GM23338 (cell line): ENCODE measurements around the gene EXOC3. TPM values are rescaled to one million over a fixed set of nuclear protein-coding genes. Genes with fewer than 3 reads are reported as not detected.

ENCODE experiments used
- ATAC-seq: fragments of 200-7000 bp; cut with Tn5 transposase; 3 replicates; pipeline ENCODE4 v1.9.1; 2020
- DNase-seq: peaks from one replicate; pipeline ENCODE4 v3.0.0-alpha.2; 2015; ENCODE audit warnings: low spot score
- H2AFZ ChIP-seq: fragments of 200-600 bp; sonication (generic); 2 replicates; pipeline ENCODE4 v1.8.0; 2016; ENCODE audit warnings: antibody characterized with exemption, mild to moderate bottlenecking, moderate library complexity
- H3F3A ChIP-seq: fragments of 200-600 bp; sonication (generic); replicated peaks from 2 replicates; pipeline ENCODE4 v1.8.0; 2017; ENCODE audit warnings: antibody characterized with exemption, mixed run types, low read depth
- H3K27ac ChIP-seq: fragments of 200-600 bp; sonication (generic); 2 replicates; pipeline ENCODE4 v1.6.1; 2016; ENCODE audit warnings: low read depth
- H3K27me3 ChIP-seq: fragments of 200-600 bp; sonication (generic); 2 replicates; pipeline ENCODE4 v1.8.0; 2016; ENCODE audit warnings: mild to moderate bottlenecking, mixed run types, moderate library complexity; ENCODE audit not compliant: insufficient read depth
- H3K36me3 ChIP-seq: fragments of 200-600 bp; sonication (generic); 2 replicates; pipeline ENCODE4 v1.8.0; 2016; ENCODE audit warnings: mild to moderate bottlenecking; ENCODE audit not compliant: insufficient read depth
- H3K4me1 ChIP-seq: fragments of 200-600 bp; sonication (generic); 2 replicates; pipeline ENCODE4 v1.8.0; 2016; ENCODE audit warnings: mild to moderate bottlenecking, moderate library complexity; ENCODE audit not compliant: insufficient read depth
- H3K4me2 ChIP-seq: fragments of 200-600 bp; sonication (generic); 2 replicates; pipeline ENCODE4 v1.7.1; 2017; ENCODE audit warnings: mixed run types
- H3K4me3 ChIP-seq: fragments of 200-600 bp; sonication (generic); 2 replicates; pipeline ENCODE4 v1.6.1; 2016; ENCODE audit warnings: mixed run types
- H3K79me2 ChIP-seq: fragments of 200-600 bp; sonication (generic); replicated peaks from 2 replicates; pipeline ENCODE4 v1.8.0; 2017; ENCODE audit warnings: mild to moderate bottlenecking; ENCODE audit not compliant: insufficient read depth
- H3K9me2 ChIP-seq: fragments of 200-600 bp; sonication (generic); 2 replicates; pipeline ENCODE4 v1.8.0; 2017; ENCODE audit not compliant: insufficient read depth
- H4K20me1 ChIP-seq: fragments of 200-600 bp; sonication (generic); replicated peaks from 2 replicates; pipeline ENCODE4 v1.8.0; 2017; ENCODE audit warnings: mild to moderate bottlenecking; ENCODE audit not compliant: insufficient read depth
- H3K27ac Mint-ChIP-seq: 2 replicates; pipeline ENCODE4 v1.8.0; 2020; ENCODE audit warnings: inconsistent platforms, mild to moderate bottlenecking, moderate library complexity, mixed read lengths
- H3K27me3 Mint-ChIP-seq: 3 replicates; pipeline ENCODE4 v1.8.0; 2022; ENCODE audit warnings: low read depth, mild to moderate bottlenecking, moderate library complexity, mixed read lengths, inconsistent platforms; ENCODE audit not compliant: insufficient read depth, poor library complexity
- H3K36me3 Mint-ChIP-seq: 3 replicates; pipeline ENCODE4 v1.8.0; 2021; ENCODE audit warnings: low read depth, mild to moderate bottlenecking, inconsistent platforms, moderate library complexity, mixed read lengths
- H3K4me1 Mint-ChIP-seq: 3 replicates; pipeline ENCODE4 v1.8.0; 2020; ENCODE audit warnings: mild to moderate bottlenecking, inconsistent platforms, mixed read lengths
- H3K4me3 Mint-ChIP-seq: 3 replicates; pipeline ENCODE4 v1.8.0; 2021; ENCODE audit warnings: moderate library complexity, mild to moderate bottlenecking, inconsistent platforms, mixed read lengths
- H3K9me3 Mint-ChIP-seq: 3 replicates; pipeline ENCODE4 v1.8.0; 2020; ENCODE audit warnings: moderate library complexity, mild to moderate bottlenecking, inconsistent platforms, mixed read lengths
- CREB1 ChIP-seq: fragments of 250-450 bp; sonication (Bioruptor Pico); IDR thresholded peaks from 2 replicates; pipeline ENCODE4 v1.5.0; 2020; ENCODE audit warnings: low read depth, mild to moderate bottlenecking, moderate library complexity
- CTCF ChIP-seq, 2 experiments: fragments of 200-600 bp in 1 of 2; sonication (generic) in 1 of 2; conservative IDR thresholded peaks; 2 replicates each; pipeline versions ENCODE4 v1.5.1 to v1.6.1; 2016 to 2017; ENCODE audit warnings: antibody characterized with exemption in 2 of 2, low read depth in 2 of 2, mild to moderate bottlenecking in 2 of 2, moderate library complexity in 1 of 2
- ETS1 ChIP-seq: IDR thresholded peaks from 2 replicates; pipeline ENCODE4 v1.6.1; 2016; ENCODE audit warnings: antibody characterized with exemption
- EZH2 ChIP-seq: fragments of 200-600 bp; sonication (generic); IDR thresholded peaks from one replicate; pipeline ENCODE4 v1.8.0; 2017; ENCODE audit warnings: antibody characterized with exemption, mild to moderate bottlenecking, low read depth; ENCODE audit not compliant: unreplicated experiment
- EZH2phosphoT487 ChIP-seq: fragments of 200-600 bp; sonication (generic); IDR thresholded peaks from one replicate; pipeline ENCODE4 v1.8.1; 2018; ENCODE audit warnings: antibody characterized with exemption; ENCODE audit not compliant: unreplicated experiment
- JUNB ChIP-seq: IDR thresholded peaks from one replicate; pipeline ENCODE4 v1.6.1; 2016; ENCODE audit warnings: antibody characterized with exemption; ENCODE audit not compliant: unreplicated experiment
- NANOG ChIP-seq: IDR thresholded peaks from 2 replicates; pipeline ENCODE4 v1.6.1; 2016; ENCODE audit warnings: antibody characterized with exemption, borderline replicate concordance
- POLR2AphosphoS5 ChIP-seq: IDR thresholded peaks from 2 replicates; pipeline ENCODE4 v1.6.1; 2016; ENCODE audit warnings: antibody characterized with exemption, low read depth
- REST ChIP-seq: IDR thresholded peaks from one replicate; pipeline ENCODE4 v1.6.1; 2018; ENCODE audit warnings: antibody characterized with exemption; ENCODE audit not compliant: unreplicated experiment
- STAT1 ChIP-seq: IDR thresholded peaks from one replicate; pipeline ENCODE4 v1.6.1; 2016; ENCODE audit warnings: antibody characterized with exemption; ENCODE audit not compliant: unreplicated experiment
- ZNF114 ChIP-seq: fragments of 250-450 bp; sonication (Bioruptor Pico); IDR thresholded peaks from 2 replicates; pipeline ENCODE4 v1.5.0; 2020; ENCODE audit warnings: mild to moderate bottlenecking, moderate library complexity
- ZNF331 ChIP-seq: fragments of 250-450 bp; sonication (Bioruptor Pico); IDR thresholded peaks from 2 replicates; pipeline ENCODE4 v1.5.0; 2020; ENCODE audit warnings: low read depth, mild to moderate bottlenecking, moderate library complexity
- ZNF462 ChIP-seq: fragments of 250-450 bp; sonication (Bioruptor Pico); IDR thresholded peaks from 2 replicates; pipeline ENCODE4 v1.5.0; 2020; ENCODE audit warnings: mild to moderate bottlenecking, moderate library complexity
- polyA plus RNA-seq: library from polyadenylated mRNA; unstranded; fragments of >200 nt; fragmentation: Nextera tagmentation; extraction: Ambion mirVana; gene quantifications from 2 replicates; pipeline ENCODE4 v1.2.1, GENCODE V29; 2016
- total RNA-seq: library from RNA; depleted of rRNA; stranded (reverse); fragments of >200 nt; shearing (Covaris generic); gene quantifications from 2 replicates; pipeline ENCODE4 v1.2.3, GENCODE V29; 2014

Gene EXOC3
- total and polyA plus RNA-seq, 2 experiments from 2014 or later = 13.4 to 31.6 TPM

- no peaks in the 10 kb centered on the region for H4K20me1 ChIP-seq
- H3K4me3 Mint-ChIP-seq = no peak overlapping the region
Measured at GRCh38 chr5:501105-501830, 58.3 kb downstream of the EXOC3 start.

More at GRCh38 chr5:501105-501830, 58.3 kb downstream of the EXOC3 start:
- H3K27me3 Mint-ChIP-seq = peaks cover 82% of the 10 kb centered on the region
- peaks cover 4% of the 10 kb centered on the region for H3K27me3 ChIP-seq
- no peak overlapping the region for H3K27ac Mint-ChIP-seq
- DNase-seq (no peak), ATAC-seq (no peak)
- no peaks in the 10 kb centered on the region for H3K4me1 ChIP-seq
- H3K79me2 ChIP-seq = no peaks in the 10 kb centered on the region
- H3K36me3 ChIP-seq = no peaks in the 10 kb centered on the region
- TF ChIP-seq JUNB (no peak), REST (no peak), EZH2phosphoT487 (no peak), CREB1 (CRISPR knock-in tag) (no peak), ZNF462 (CRISPR knock-in tag) (no peak), NANOG (no peak), ETS1 (no peak), ZNF114 (CRISPR knock-in tag) (no peak), STAT1 (no peak), ZNF331 (CRISPR knock-in tag) (no peak), EZH2 (no peak), CTCF (conservative IDR thresholded peaks at IDR 0.05; ENCODE audit: low read depth in 2 of 2) (no peak), POLR2AphosphoS5 (no peak)
- H3K9me3 Mint-ChIP-seq = no peaks in the 10 kb centered on the region; the same call in 1 of the 3 replicates
- peaks cover 7% of the 10 kb centered on the region for H3K4me1 Mint-ChIP-seq
- H3K36me3 Mint-ChIP-seq = no peaks in the 10 kb centered on the region; the same call in 1 of the 3 replicates
- no peak overlapping the region for H2AFZ ChIP-seq
- H3K4me3 ChIP-seq = no peak overlapping the region
- no peak overlapping the region for H3K4me2 ChIP-seq
- no peaks in the 10 kb centered on the region for H3F3A ChIP-seq
- H3K9me2 ChIP-seq = no peaks in the 10 kb centered on the region
- no peak overlapping the region for H3K27ac ChIP-seq
